GM19099 (cell line): ENCODE results near the gene WLS.

Source experiments
- POLR2A ChIP-seq: IDR thresholded peaks from 3 replicates; pipeline ENCODE4 v1.6.1; 2011; ENCODE audit warnings: low read depth; ENCODE audit not compliant: insufficient read length; ENCODE audit errors: extremely low read depth

Gene WLS

DNA sequence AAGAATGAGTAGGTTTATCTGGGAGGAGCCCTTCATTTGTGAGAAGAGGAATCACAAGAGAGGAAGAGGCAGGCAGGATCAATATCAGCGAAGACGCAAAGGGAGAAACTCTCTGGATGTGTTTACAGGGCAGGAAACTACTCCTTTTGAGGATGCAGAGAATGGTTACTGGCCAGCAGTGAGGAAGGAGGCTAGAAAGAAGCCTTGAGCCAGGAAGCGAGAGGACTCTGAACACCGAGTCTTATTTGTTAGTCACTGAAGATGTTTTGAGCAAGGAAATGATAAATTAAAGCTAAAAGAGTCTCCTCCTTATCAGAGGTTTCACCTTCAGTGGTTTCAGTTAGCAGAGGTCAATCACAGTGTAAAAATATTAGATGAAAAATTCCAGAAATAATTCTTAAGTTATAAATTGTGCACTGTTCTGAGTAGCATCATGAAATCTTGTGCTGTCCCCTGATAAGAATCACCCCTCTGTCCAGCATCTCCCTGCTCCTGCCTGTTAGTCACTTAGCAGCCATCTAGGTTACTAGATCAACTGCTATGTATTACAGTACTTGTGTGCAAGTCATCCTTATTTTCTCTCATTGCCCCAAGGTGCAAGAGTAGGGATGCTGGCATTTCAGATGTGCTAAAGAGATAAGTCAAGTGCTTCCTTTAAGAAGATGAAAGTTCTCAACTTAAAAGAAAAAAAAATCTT is 43.5 kb downstream of the WLS start:
- no peak for TF ChIP-seq POLR2A

DNA sequence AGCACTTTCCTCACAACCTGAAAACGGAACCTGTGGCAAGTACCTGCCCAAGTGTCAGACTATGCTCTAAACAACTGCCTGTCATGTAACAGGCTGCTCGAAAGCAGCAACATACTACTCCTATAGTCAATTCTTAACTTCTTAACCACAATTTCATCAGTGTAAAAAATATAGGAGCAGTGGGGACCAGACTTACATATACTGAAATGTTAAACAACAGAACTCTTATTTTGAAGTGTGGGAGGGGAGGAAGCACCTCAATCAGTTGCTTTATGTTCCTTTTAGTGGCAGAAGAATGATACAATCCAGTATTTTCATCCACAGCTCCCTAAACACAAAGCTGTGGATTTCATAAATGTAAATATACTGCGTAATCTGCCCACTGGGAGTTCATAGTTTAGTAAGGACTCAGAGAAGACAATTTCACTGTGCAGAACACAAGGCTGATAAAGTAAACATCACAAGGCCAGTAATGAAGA is 44.2 kb downstream of the WLS start:
- TF ChIP-seq POLR2A = no peak

DNA sequence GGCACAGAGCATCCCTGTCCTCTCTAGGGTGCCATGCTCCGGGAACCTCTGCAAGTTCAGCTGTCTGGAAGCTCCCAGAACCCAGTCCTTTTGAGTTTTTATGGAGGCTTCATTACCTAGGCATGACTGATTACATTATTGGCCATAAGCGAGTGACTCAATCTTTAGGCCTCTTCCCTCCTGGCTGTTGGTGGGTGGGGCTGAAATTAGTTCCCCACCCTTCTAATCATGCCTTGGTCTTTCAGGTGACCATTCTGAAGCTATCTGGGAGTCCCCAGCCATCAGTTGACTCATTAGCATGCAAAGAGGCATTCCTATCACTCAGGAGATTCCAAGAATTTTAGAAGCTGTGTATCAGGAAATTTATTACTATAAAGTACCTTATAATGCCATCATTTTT is 46.6 kb downstream of the WLS start:
- TF ChIP-seq POLR2A = no peak

DNA sequence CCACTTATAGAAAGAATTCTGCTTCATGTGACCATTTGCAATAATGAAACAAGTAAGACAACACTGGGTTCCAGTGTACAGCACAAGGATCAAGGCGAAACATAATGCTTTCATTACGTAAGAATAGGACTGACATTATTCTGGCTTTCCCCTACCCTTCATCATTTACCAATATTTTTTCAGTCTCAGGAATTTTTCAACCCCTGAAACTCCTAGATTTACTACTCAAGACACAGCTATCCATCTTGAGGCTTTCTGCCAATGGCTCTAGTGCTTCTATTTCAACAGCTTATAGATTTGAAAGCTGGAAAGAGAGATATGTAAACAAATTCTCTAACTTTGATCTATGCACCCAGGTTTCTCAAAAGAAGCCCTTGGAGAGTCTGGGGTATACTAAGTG is 48.4 kb downstream of the WLS start:
- no peak for TF ChIP-seq POLR2A

DNA sequence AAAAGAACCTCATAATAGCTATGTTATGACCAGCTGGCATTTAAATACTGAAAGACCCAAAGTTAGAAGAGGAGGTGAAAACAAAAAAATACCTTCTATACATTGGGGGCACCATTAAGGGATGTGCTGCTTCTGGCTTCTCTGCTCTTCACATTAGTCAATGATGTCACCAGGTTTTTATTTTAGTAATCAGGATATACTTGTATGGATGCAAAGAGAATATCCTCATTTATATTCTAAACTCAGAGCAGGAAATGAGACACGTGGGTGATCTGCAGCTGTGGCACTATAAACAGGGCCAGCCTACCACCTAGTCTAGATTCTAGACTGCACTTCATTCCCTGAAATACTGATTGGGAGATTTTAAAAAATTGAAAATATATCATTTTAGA is 51.2 kb downstream of the WLS start:
- TF ChIP-seq POLR2A = no peak

DNA sequence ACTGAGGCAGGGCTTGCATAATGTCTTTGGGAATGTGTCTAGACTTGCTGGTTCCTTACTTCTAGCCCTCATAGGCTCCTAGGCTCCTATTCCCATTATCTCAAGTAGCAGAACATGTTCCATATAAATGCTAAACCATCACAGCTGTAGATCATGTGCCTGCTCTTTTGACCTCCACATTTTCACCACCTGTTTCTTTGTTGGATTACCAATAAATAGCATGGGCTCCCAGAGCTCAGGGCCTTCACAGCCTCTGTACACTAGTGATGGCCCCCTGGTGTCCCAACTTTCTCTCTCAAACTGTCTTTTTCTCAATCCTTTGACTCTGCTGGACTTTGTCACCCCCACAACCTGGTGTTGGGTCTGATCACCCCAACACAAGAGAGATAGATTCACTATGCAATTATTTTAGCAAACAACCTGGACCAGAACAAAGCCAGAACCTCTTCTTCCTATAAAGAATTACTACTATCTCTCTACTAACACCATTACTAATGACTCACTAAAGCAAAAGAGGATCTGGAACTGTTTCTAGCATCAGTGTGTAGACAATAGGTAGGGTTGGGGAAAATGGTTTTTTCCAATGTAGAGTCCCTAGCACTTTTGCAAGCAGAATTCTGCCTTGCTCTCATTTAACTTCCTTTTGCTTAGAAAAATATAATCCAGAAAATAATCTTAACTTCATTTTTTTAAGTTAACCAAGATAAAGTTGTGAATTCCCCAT is 51.7 kb downstream of the WLS start:
- TF ChIP-seq POLR2A = no peak

DNA sequence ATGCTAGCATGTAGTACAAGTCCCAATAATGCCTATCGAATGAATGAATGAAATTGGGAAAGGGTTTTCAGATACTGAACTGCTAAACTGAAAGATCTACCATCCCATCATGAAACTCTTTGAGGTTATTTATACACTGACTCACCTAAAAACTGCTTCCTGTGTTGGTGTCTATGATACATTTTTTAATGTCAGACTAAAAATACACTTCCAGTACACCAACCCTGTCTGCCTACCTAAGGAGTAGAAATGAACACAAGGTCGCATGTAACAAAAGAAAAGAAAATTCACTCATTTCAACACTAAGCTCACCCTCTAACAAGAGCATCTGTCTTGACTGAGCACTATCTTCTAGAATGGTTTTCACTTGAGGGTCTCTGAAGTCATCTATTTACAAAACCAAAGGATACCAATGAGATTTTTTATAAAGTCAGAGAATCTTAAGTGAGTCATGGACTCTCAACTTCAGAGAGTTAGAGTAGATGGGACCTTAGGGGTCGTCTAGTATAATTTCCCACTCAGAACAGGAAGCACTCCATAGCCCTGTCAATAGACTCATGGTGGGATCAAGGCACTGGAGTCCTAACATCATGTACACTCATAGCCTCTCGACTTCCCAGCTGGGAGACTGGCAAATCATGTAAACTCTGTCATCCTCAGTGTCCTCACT is 53.4 kb downstream of the WLS start:
- TF ChIP-seq POLR2A = no peak

DNA sequence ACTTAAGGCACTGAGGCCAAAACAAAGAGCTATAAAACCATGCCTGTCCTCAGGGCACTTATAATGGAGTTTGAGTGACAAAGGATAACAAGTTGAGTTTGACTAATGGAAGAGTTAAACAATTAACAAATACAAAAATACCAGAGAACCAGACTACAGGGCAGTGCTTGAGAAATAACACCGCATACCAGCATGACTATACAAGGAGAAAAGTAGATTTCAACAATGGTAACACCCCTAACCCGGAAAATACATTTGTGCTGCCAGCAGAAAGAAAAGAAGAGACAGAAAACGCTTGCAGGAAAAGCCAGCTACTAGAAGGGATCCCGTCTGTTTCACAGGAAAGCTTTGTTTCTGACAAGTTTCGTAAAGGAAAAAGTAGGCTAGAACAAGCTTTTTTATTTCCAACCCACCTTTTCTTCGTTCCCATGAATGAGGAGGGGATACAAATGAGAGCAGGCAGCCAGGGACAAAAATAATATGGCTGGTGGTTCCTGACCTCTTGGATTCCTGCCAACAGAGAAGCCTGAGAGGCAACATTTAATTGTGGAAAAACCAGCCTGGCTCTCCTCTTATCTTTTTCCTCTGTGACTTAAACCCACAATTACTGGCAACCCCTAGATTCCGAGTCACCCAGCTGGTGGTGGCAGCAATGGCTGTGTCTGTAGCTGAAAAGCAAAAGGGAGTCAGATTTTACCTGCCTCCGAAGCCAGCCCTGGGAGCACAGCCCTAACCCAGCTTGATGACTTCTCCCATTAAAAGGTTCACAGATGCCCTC is 56.5 kb downstream of the WLS start:
- TF ChIP-seq POLR2A = no peak

DNA sequence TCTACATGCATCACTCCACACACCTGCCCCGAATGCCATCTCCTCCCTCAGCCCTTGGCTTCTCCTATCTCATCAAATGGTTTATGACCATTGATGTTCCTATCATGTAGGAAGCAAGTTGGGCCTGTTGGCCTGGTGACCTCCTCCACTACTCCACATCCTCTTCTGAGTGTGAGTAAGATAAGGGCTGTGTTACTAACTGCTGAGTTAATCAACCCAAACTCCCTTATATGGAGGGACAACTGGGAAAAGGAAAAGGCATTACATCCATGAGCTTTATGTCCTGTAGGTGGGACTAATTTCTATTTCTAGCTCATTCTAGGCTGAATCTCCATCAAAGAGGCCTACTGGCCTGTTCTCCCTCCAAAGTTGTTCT is 57.6 kb downstream of the WLS start:
- TF ChIP-seq POLR2A = no peak

DNA sequence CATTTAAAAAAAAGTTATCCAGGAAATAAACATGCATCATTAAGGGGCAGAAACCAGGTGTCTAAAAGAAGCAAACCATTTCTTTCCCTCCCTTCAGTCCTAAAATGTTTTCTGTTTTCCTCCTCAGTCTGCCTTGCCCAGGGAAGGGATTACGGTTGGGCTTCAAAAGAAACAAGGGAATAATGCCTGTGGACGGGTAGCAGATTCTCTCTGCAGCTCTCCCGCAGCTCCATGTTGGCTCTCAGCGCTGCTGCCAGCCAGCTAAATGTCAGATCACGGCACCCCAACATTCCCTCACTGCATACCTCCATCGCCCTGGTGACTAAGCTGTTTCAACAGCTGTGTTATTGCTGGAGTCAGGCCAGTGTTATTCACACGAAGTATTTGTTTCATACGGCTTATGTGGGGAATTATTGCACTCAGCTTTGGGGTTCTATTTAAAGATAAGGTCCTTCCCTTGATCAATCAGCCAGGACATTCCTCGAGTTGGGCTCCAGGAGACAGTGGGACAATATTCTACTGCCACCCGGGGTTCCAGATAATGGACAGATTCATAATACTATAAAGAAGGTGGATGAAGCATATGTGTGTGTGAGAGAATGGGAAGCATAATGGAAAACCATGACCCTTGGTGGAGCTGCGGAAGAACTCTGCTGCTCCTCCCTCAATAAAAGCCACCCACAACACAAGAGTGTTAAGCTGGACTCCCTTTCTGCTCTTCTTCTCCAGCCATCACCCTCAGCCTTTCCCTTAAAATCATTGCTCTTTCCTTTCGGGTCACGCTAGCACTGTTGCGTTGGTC is 58.2 kb downstream of the WLS start:
- TF ChIP-seq POLR2A = no peak

DNA sequence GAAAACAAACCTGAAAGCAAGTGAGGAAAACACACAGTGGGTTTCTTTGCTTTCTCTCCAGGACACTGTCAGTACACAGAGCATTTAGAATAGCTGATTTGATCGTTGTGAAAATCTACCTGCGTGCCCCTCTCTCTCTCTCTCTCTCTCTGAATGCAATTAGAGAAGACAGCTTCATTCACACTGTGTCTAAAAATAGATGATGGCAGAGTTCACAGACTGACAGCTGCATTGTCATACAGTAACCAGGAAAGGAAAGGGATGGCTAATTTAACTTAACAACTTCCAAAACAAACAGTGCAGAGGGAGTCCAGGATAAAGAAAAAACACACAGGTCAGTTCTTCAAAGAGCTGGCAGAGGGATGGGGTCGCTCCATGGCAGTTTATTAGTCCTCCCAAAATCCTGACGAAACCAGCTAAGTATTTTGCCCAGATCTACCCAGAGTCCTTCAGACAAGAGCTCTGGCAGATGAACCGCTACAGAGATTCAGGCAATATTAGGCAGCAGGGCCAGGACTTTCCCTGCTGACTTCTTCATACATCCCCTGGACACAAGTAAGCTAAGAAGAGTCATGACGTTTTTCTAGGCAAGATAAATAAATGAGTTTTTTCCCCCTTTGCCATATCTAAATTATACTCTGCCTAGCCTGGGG is 58.9 kb downstream of the WLS start:
- TF ChIP-seq POLR2A = no peak

DNA sequence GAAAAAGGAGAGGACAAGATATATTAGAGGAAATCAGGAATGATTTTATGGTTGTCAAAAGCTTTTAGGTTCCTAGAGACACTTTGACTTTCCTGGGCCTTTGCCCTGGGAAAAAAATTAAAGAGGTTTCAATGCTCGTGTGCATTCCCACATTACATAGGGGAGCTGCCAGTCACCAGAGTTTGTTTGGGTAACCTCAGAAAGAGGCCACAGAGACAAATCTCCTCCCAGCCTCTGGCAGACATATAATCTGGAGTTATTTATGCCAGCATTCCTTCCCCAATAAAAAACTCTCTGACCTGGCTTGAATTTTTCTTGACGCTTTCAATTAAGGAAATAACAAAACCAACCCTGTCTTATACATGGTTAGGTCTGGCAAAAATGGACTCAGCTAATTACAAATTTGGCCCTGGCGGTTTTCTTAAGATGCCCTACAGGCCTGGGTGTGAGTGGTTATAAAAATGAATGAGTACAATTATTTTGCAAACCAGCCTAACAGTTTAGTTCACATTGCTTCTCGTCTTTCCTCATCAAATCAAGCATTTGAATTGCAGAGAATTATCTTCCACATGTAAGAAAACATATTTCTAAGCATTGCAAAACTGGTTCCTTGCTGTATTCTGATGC is 63.7 kb downstream of the WLS start:
- TF ChIP-seq POLR2A = no peak

DNA sequence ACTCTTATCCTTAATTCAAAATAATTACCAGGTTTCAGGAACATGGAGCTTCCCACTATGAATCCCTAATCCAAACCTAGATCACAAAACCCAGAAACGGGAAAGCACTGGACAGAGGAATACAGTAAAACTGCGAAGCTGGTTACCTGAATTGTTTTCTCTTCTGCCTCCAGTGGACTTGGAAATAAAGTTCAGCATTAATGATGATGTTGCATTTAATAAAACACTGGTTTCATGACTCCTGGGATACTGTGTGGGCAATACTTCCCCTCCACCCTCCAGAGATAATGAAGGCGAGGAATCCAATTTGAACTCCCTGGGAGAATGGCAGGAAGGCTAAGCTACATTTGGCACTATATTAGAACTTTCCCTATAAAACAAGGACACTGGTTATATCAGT is 65.1 kb downstream of the WLS start:
- no peak for TF ChIP-seq POLR2A
